ENCODE measurements around the gene LMNTD2.

GRCh38 chr11:555780-556661, 4.5 kb downstream of the LMNTD2 start:
- no peak for TF ChIP-seq EZH2phosphoT487 (IDR thresholded peaks at IDR 0.05; ENCODE audit: borderline replicate concordance, low read length)
- TF ChIP-seq, protein P1, sequence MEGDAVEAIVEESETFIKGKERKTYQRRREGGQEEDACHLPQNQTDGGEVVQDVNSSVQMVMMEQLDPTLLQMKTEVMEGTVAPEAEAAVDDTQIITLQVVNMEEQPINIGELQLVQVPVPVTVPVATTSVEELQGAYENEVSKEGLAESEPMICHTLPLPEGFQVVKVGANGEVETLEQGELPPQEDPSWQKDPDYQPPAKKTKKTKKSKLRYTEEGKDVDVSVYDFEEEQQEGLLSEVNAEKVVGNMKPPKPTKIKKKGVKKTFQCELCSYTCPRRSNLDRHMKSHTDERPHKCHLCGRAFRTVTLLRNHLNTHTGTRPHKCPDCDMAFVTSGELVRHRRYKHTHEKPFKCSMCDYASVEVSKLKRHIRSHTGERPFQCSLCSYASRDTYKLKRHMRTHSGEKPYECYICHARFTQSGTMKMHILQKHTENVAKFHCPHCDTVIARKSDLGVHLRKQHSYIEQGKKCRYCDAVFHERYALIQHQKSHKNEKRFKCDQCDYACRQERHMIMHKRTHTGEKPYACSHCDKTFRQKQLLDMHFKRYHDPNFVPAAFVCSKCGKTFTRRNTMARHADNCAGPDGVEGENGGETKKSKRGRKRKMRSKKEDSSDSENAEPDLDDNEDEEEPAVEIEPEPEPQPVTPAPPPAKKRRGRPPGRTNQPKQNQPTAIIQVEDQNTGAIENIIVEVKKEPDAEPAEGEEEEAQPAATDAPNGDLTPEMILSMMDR (conservative IDR thresholded peaks at IDR 0.05; ENCODE audit: low read depth, low read length), result no peak
